Hepatocyte (in vitro differentiated cells): Measurements from ENCODE around the gene DHTKD1. TPM values are rescaled to one million over a fixed set of nuclear protein-coding genes. Genes with fewer than 3 reads are reported as not detected.

Source experiments
- DNase-seq: peaks from one replicate; pipeline ENCODE4 v3.0.0-alpha.2; 2016; ENCODE audit warnings: low spot score
- H2AFZ ChIP-seq: fragments of 200-600 bp; sonication (generic); 2 replicates; pipeline ENCODE4 v1.6.0; 2016; ENCODE audit warnings: antibody characterized with exemption, mild to moderate bottlenecking
- H3K27ac ChIP-seq: fragments of 200-600 bp; sonication (generic); 2 replicates; pipeline ENCODE4 v1.5.1; 2016; ENCODE audit warnings: mild to moderate bottlenecking
- H3K27me3 ChIP-seq: fragments of 200-600 bp; sonication (generic); 2 replicates; pipeline ENCODE4 v1.6.1; 2016
- H3K36me3 ChIP-seq: fragments of 200-600 bp; sonication (generic); replicated peaks from 2 replicates; pipeline ENCODE4 v1.5.1; 2016; ENCODE audit warnings: low read depth; ENCODE audit not compliant: insufficient read depth
- H3K4me1 ChIP-seq: fragments of 200-600 bp; sonication (generic); 2 replicates; pipeline ENCODE4 v1.5.1; 2016; ENCODE audit warnings: mild to moderate bottlenecking, moderate library complexity; ENCODE audit not compliant: insufficient read depth
- H3K4me2 ChIP-seq: fragments of 200-600 bp; sonication (generic); 2 replicates; pipeline ENCODE4 v1.6.0; 2016
- H3K4me3 ChIP-seq: fragments of 200-600 bp; sonication (generic); 2 replicates; pipeline ENCODE4 v1.5.1; 2016; ENCODE audit warnings: mild to moderate bottlenecking
- H3K79me2 ChIP-seq: fragments of 200-600 bp; sonication (generic); 2 replicates; pipeline ENCODE4 v1.6.0; 2017; ENCODE audit warnings: mild to moderate bottlenecking
- H3K9me2 ChIP-seq: fragments of 200-600 bp; sonication (generic); replicated peaks from 2 replicates; pipeline ENCODE4 v1.6.0; 2017; ENCODE audit warnings: mild to moderate bottlenecking; ENCODE audit not compliant: insufficient read depth
- H3K9me3 ChIP-seq: fragments of 200-600 bp; sonication (generic); 2 replicates; pipeline ENCODE4 v1.5.1; 2016; ENCODE audit warnings: low read depth, mild to moderate bottlenecking
- H4K20me1 ChIP-seq: fragments of 200-600 bp; sonication (generic); 2 replicates; pipeline ENCODE4 v1.6.0; 2016; ENCODE audit warnings: mild to moderate bottlenecking; ENCODE audit not compliant: insufficient read depth, poor library complexity, severe bottlenecking
- EZH2 ChIP-seq: fragments of 200-600 bp; sonication (generic); IDR thresholded peaks from 2 replicates; pipeline ENCODE4 v1.6.1; 2016; ENCODE audit warnings: antibody characterized with exemption, mild to moderate bottlenecking, borderline replicate concordance
- EZH2phosphoT487 ChIP-seq: fragments of 200-600 bp; sonication (generic); IDR thresholded peaks from one replicate; pipeline ENCODE4 v1.6.1; 2018; ENCODE audit warnings: antibody characterized with exemption, mild to moderate bottlenecking, low read depth, moderate library complexity; ENCODE audit not compliant: unreplicated experiment, severe bottlenecking
- WGBS: methylation state at CpG from one replicate; pipeline ENCODE4 v1.1.6; 2016; ENCODE audit warnings: low lambda C conversion rate; ENCODE audit errors: missing lambda C conversion rate; 5-methylcytosine and 5-hydroxymethylcytosine counted together
- polyA plus RNA-seq: library from polyadenylated mRNA; unstranded; fragments of >200 nt; fragmentation: Nextera tagmentation; extraction: Ambion mirVana; gene quantifications from 2 replicates; pipeline ENCODE4 v1.2.1, GENCODE V29; 2016
- total RNA-seq: library from RNA; depleted of rRNA; stranded (reverse); fragments of >200 nt; gene quantifications from 2 replicates; pipeline ENCODE4 v1.2.3, GENCODE V29; 2014
- TF ChIP-seq, protein P1 (sequence below): fragments of 200-600 bp; sonication (generic); IDR thresholded peaks from 2 replicates; pipeline ENCODE4 v1.5.1; 2016; ENCODE audit warnings: antibody characterized with exemption, mild to moderate bottlenecking; ENCODE audit not compliant: poor library complexity

Gene DHTKD1
- total and polyA plus RNA-seq, 2 experiments from 2014 or later: 22.8 to 23.8 TPM

DNA sequence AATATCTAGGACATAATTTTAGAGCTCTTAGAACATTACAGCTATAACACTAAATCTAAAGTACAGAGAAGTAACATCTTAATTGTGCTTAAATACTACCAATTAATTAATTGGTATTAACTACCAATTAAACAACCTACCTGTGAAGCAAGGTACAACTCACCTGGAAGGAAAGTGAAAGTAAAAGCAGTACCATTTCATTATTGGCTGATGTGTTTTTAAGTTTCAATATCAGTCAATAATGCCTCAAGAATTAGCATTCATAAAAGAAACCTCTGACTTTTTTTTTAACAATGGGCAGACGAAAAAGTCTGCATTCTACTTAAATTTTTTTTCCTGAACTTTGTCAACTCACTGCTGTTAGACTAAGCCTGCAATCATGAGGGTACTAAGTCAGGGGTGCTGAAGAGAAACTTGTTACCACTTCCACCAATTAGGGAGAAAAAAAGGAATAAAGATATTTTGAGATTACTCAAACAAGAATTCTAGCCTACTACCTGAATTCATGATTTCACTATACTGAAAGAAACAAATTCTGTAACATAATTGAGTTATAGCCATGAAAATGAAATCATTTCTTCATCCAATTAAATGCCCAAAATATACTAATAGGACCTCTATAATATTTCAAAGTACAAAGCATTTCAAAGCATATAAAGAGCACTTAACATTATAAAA, 46.0 kb upstream of the DHTKD1 start:
- no peak for DNase-seq

DNA sequence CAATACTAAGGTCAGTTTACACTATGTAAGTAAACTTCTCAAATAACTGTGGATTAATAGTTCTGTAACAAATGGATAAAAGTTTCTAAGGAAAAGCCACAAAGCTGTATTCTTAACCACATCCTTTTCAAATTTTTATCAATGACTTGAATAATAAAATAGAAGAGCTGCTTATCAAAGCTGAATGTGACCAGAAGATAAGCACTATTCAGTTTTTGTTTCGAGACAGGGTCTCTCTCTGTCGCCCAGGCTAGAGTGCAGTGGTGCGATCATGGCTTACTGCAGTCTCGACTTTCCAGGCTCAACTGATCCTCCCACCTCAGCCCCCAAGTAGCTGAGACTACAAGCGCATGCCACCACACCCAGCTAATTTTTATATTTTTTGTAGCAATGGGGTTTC, 43.2 kb upstream of the DHTKD1 start:
- H3K9me2 ChIP-seq: no peaks in the 10 kb centered on the region
- no peak overlapping the region for H2AFZ ChIP-seq
- peaks cover 3% of the 10 kb centered on the region for H4K20me1 ChIP-seq
- H3K27ac ChIP-seq: no peak overlapping the region
- H3K9me3 ChIP-seq: no peaks in the 10 kb centered on the region
- TF ChIP-seq EZH2 (no peak), EZH2phosphoT487 (no peak)
- TF ChIP-seq, protein P1, sequence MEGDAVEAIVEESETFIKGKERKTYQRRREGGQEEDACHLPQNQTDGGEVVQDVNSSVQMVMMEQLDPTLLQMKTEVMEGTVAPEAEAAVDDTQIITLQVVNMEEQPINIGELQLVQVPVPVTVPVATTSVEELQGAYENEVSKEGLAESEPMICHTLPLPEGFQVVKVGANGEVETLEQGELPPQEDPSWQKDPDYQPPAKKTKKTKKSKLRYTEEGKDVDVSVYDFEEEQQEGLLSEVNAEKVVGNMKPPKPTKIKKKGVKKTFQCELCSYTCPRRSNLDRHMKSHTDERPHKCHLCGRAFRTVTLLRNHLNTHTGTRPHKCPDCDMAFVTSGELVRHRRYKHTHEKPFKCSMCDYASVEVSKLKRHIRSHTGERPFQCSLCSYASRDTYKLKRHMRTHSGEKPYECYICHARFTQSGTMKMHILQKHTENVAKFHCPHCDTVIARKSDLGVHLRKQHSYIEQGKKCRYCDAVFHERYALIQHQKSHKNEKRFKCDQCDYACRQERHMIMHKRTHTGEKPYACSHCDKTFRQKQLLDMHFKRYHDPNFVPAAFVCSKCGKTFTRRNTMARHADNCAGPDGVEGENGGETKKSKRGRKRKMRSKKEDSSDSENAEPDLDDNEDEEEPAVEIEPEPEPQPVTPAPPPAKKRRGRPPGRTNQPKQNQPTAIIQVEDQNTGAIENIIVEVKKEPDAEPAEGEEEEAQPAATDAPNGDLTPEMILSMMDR: no peak
- no peak overlapping the region for H3K4me2 ChIP-seq
- no peak for DNase-seq
- H3K4me1 ChIP-seq: no peaks in the 10 kb centered on the region
- H3K4me3 ChIP-seq: no peak overlapping the region
- H3K27me3 ChIP-seq: no peaks in the 10 kb centered on the region
- H3K36me3 ChIP-seq: peaks cover 7% of the 10 kb centered on the region
- WGBS: 95% methylated on average over 5 of the region's 5 CpGs
- peaks cover 83% of the 10 kb centered on the region for H3K79me2 ChIP-seq

More for the DNA sequence above, 46.0 kb upstream of the DHTKD1 start:
- no peaks in the 10 kb centered on the region for H3K9me3 ChIP-seq
- H3K27me3 ChIP-seq: no peaks in the 10 kb centered on the region
- H3K36me3 ChIP-seq: no peaks in the 10 kb centered on the region
- H3K27ac ChIP-seq: no peak overlapping the region
- no peak overlapping the region for H2AFZ ChIP-seq
- H3K4me2 ChIP-seq: no peak overlapping the region
- H3K79me2 ChIP-seq: peaks cover 70% of the 10 kb centered on the region
- TF ChIP-seq EZH2phosphoT487 (no peak), EZH2 (no peak)
- TF ChIP-seq, protein P1: no peak
- H4K20me1 ChIP-seq: no peaks in the 10 kb centered on the region
- H3K4me3 ChIP-seq: no peak overlapping the region
- H3K4me1 ChIP-seq: no peaks in the 10 kb centered on the region
- no peaks in the 10 kb centered on the region for H3K9me2 ChIP-seq
- 82% methylated on average over 1 of the region's 1 CpG for WGBS

DNA sequence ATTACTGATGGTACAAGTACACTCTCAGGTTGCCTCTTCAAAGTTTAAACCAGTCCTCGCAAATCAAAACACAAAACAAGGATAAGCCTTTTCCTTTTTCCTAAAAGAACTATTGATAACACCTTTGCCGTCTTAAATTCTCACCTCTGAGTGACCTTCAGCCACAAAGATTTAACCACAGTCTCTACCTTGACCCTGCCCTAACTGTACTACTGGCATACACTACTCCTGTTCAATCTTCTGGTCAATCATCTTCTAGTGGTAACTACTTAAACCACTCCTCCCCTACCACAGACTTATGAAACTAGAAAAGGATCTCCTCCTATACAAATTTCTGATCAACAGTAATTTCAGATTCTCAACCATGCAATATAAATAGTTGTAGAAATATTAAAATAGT, 41.2 kb upstream of the DHTKD1 start:
- no peak for TF ChIP-seq EZH2
- TF ChIP-seq, protein P1: no peak
- TF ChIP-seq EZH2phosphoT487: no peak
- peaks cover 78% of the 10 kb centered on the region for H3K79me2 ChIP-seq
- H2AFZ ChIP-seq: no peak overlapping the region
- H3K9me3 ChIP-seq: no peaks in the 10 kb centered on the region
- H3K9me2 ChIP-seq: no peaks in the 10 kb centered on the region
- no peak for DNase-seq
- H3K4me3 ChIP-seq: no peak overlapping the region
- no peaks in the 10 kb centered on the region for H3K4me1 ChIP-seq
- H3K27me3 ChIP-seq: no peaks in the 10 kb centered on the region
- H3K27ac ChIP-seq: no peak overlapping the region
- WGBS: 91% methylated on average over 2 of the region's 2 CpGs
- no peak overlapping the region for H3K4me2 ChIP-seq
- H4K20me1 ChIP-seq: peaks cover 3% of the 10 kb centered on the region
- H3K36me3 ChIP-seq: peaks cover 7% of the 10 kb centered on the region
